ENCODE measurements around the gene ACER3. TPM values are rescaled to one million over a fixed set of nuclear protein-coding genes. Genes with fewer than 3 reads are reported as not detected.

The ACER3 gene
- total RNA-seq, 1 experiment from 2014 or later = 13.7 TPM

GRCh38 chr11:76927160-76927559 is 66.4 kb downstream of the ACER3 start:
- Mint-ChIP-seq H3K9me3 (no peaks in the 10 kb centered on the region), H3K27me3 (ENCODE audit: low read depth) (no peaks in the 10 kb centered on the region; the same call in 1 of the 2 replicates), H3K36me3 (peaks cover 4% of the 10 kb centered on the region), H3K27ac (no peak overlapping the region), H3K4me3 (no peak overlapping the region), H3K4me1 (no peaks in the 10 kb centered on the region)
- DNase-seq (ENCODE audit: low spot score) (no peak), ATAC-seq (no peak)
- TF ChIP-seq TP53 (CRISPR knock-in tag; IDR thresholded peaks at IDR 0.05) = no peak
- TF ChIP-seq MYBL2 (CRISPR knock-in tag; IDR thresholded peaks at IDR 0.05) = no peak
- no peak for TF ChIP-seq ELF4 (CRISPR knock-in tag; IDR thresholded peaks at IDR 0.05; ENCODE audit: low read depth)
- TF ChIP-seq TCF7 (CRISPR knock-in tag; IDR thresholded peaks at IDR 0.05; ENCODE audit: low read depth) = no peak
- TF ChIP-seq CREM (CRISPR knock-in tag; IDR thresholded peaks at IDR 0.05) = no peak
- no peak for TF ChIP-seq FOXP1 (CRISPR knock-in tag; IDR thresholded peaks at IDR 0.05; ENCODE audit: borderline replicate concordance)
- TF ChIP-seq, protein P1, sequence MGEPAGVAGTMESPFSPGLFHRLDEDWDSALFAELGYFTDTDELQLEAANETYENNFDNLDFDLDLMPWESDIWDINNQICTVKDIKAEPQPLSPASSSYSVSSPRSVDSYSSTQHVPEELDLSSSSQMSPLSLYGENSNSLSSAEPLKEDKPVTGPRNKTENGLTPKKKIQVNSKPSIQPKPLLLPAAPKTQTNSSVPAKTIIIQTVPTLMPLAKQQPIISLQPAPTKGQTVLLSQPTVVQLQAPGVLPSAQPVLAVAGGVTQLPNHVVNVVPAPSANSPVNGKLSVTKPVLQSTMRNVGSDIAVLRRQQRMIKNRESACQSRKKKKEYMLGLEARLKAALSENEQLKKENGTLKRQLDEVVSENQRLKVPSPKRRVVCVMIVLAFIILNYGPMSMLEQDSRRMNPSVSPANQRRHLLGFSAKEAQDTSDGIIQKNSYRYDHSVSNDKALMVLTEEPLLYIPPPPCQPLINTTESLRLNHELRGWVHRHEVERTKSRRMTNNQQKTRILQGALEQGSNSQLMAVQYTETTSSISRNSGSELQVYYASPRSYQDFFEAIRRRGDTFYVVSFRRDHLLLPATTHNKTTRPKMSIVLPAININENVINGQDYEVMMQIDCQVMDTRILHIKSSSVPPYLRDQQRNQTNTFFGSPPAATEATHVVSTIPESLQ (CRISPR knock-in tag; IDR thresholded peaks at IDR 0.05) = no peak
- CTCF ChIA-PET = no interaction called here
- POLR2A ChIA-PET = no interaction called here

DNA sequence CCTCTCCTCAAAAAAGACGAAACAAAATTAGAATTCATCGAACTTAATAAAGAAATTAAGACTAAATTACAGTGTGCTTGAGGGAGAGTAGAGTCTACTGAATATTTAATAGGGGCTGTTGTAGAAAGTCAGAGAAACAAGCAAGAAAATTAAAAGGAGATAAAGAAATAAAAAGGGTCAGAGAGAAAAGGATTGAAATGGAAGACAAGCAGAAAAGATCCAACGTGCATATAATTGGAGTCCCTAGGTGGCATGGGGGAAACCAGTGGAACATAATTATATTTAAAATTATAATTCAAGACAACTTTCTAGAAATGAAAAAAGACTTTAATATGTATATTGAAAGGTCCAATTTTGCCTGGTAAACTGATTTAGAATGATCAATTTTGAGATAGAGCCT is 74.3 kb downstream of the ACER3 start:
- peaks cover 29% of the 10 kb centered on the region for H3K9me3 Mint-ChIP-seq
- H3K4me1 Mint-ChIP-seq = no peaks in the 10 kb centered on the region
- peaks cover 34% of the 10 kb centered on the region for H3K36me3 Mint-ChIP-seq
- no peak for DNase-seq (ENCODE audit: low spot score)
- ChIA-PET CTCF (no interaction called here), POLR2A (no interaction called here)
- H3K4me3 Mint-ChIP-seq = no peak overlapping the region
- H3K27me3 Mint-ChIP-seq (ENCODE audit: low read depth) = peaks cover 3% of the 10 kb centered on the region
- TF ChIP-seq IRF2 (CRISPR knock-in tag; IDR thresholded peaks at IDR 0.05; ENCODE audit: borderline replicate concordance, low read depth) (no peak), EMX1 (CRISPR knock-in tag; IDR thresholded peaks at IDR 0.05) (no peak), SOX15 (CRISPR knock-in tag; IDR thresholded peaks at IDR 0.05) (no peak), CREM (CRISPR knock-in tag; IDR thresholded peaks at IDR 0.05) (no peak), MXD4 (CRISPR knock-in tag; IDR thresholded peaks at IDR 0.05; ENCODE audit: borderline replicate concordance) (no peak), HMGA2 (CRISPR knock-in tag; IDR thresholded peaks at IDR 0.05) (no peak), ATF1 (CRISPR knock-in tag; IDR thresholded peaks at IDR 0.05) (no peak), ESRRA (CRISPR knock-in tag; IDR thresholded peaks at IDR 0.05; ENCODE audit: borderline replicate concordance) (no peak), ZBTB21 (CRISPR knock-in tag; IDR thresholded peaks at IDR 0.05; ENCODE audit: borderline replicate concordance) (no peak), ZNF219 (CRISPR knock-in tag; IDR thresholded peaks at IDR 0.05; ENCODE audit: borderline replicate concordance) (no peak), FOXP1 (CRISPR knock-in tag; IDR thresholded peaks at IDR 0.05; ENCODE audit: borderline replicate concordance) (no peak), NR1H2 (CRISPR knock-in tag; IDR thresholded peaks at IDR 0.05) (no peak), TCF7 (CRISPR knock-in tag; IDR thresholded peaks at IDR 0.05; ENCODE audit: low read depth) (no peak)
- TF ChIP-seq, protein P2, sequence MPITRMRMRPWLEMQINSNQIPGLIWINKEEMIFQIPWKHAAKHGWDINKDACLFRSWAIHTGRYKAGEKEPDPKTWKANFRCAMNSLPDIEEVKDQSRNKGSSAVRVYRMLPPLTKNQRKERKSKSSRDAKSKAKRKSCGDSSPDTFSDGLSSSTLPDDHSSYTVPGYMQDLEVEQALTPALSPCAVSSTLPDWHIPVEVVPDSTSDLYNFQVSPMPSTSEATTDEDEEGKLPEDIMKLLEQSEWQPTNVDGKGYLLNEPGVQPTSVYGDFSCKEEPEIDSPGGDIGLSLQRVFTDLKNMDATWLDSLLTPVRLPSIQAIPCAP (CRISPR knock-in tag; IDR thresholded peaks at IDR 0.05) = no peak
- ATAC-seq = no peak
- no peak overlapping the region for H3K27ac Mint-ChIP-seq

GRCh38 chr11:76939219-76939631 is 78.5 kb downstream of the ACER3 start:
- Mint-ChIP-seq H3K36me3 (peaks cover 24% of the 10 kb centered on the region), H3K9me3 (peaks cover 26% of the 10 kb centered on the region), H3K4me1 (peaks cover 28% of the 10 kb centered on the region), H3K27ac (no peak overlapping the region), H3K27me3 (ENCODE audit: low read depth) (peaks cover 3% of the 10 kb centered on the region; the same call in 1 of the 2 replicates), H3K4me3 (no peak overlapping the region)
- DNase-seq (ENCODE audit: low spot score) (no peak), ATAC-seq (no peak)
- TF ChIP-seq ZNF317 (CRISPR knock-in tag; IDR thresholded peaks at IDR 0.05; ENCODE audit: borderline replicate concordance, low read depth) = no peak
- TF ChIP-seq NFYB (CRISPR knock-in tag; conservative IDR thresholded peaks at IDR 0.05; ENCODE audit: low read depth) = no peak
- TF ChIP-seq PREB (CRISPR knock-in tag; IDR thresholded peaks at IDR 0.05; ENCODE audit: borderline replicate concordance) = no peak
- no peak for TF ChIP-seq GTF2I (CRISPR knock-in tag; conservative IDR thresholded peaks at IDR 0.05)
- TF ChIP-seq ATF2 (CRISPR knock-in tag; IDR thresholded peaks at IDR 0.05; ENCODE audit: borderline replicate concordance, low read depth) = no peak
- TF ChIP-seq MYBL2 (CRISPR knock-in tag; IDR thresholded peaks at IDR 0.05) = no peak
- no peak for TF ChIP-seq ESRRA (CRISPR knock-in tag; IDR thresholded peaks at IDR 0.05; ENCODE audit: borderline replicate concordance)
- TF ChIP-seq ATF1 (CRISPR knock-in tag; IDR thresholded peaks at IDR 0.05) = no peak
- TF ChIP-seq, protein P3, sequence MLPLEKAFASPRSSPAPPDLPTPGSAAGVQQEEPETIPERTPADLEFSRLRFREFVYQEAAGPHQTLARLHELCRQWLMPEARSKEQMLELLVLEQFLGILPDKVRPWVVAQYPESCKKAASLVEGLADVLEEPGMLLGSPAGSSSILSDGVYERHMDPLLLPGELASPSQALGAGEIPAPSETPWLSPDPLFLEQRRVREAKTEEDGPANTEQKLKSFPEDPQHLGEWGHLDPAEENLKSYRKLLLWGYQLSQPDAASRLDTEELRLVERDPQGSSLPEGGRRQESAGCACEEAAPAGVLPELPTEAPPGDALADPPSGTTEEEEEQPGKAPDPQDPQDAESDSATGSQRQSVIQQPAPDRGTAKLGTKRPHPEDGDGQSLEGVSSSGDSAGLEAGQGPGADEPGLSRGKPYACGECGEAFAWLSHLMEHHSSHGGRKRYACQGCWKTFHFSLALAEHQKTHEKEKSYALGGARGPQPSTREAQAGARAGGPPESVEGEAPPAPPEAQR (CRISPR knock-in tag; IDR thresholded peaks at IDR 0.05) = no peak
- TF ChIP-seq GABPB1 (CRISPR knock-in tag; IDR thresholded peaks at IDR 0.05) = no peak
- no peak for TF ChIP-seq HMGA2 (CRISPR knock-in tag; IDR thresholded peaks at IDR 0.05)
- no peak for TF ChIP-seq ZNF263 (CRISPR knock-in tag; IDR thresholded peaks at IDR 0.05; ENCODE audit: low read depth)
- CTCF ChIA-PET = no interaction called here
- POLR2A ChIA-PET = no interaction called here

Measured in WTC11 (cell line).